NCI-H524 treated with DMSO at 0.1 percent for 48 hours (cell line): ENCODE measurements around the gene RBFOX2.
"Not testable (repeated sequence)": the region's sequence is repeated elsewhere in the genome, so short reads cannot be mapped to it uniquely, and the experiment has no call there.

ENCODE experiments used
- DNase-seq: peaks from one replicate; lab custom pipeline; 2025; lab: John Stamatoyannopoulos, UW

The RBFOX2 gene

GRCh38 chr22:35736166-35736565 lies 292.5 kb downstream of the RBFOX2 start:
- DNase-seq, result no peak

DNA sequence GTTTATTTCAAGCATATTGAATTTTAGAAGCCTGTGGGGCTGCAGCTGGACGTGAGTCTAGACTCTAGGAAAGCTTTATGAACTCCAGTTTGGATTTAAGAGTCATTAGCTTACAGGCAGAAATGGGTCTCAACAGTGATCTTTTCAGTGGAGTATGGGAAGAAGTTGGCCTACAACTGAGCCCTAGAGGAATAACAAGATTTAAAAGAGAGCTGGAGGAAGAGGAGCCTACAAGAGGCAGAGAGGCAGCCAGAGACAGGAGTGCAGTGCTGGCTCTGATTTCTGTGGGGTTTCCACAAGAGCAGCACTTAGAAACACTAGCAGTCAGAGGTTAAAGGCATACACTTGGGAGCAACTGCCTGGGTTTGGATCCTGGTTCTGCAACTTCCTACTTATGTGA lies 293.1 kb downstream of the RBFOX2 start:
- no peak for DNase-seq

GRCh38 chr22:35734517-35734827 lies 294.2 kb downstream of the RBFOX2 start:
- DNase-seq, result no peak

GRCh38 chr22:35733791-35734516 lies 294.7 kb downstream of the RBFOX2 start:
- no peak for DNase-seq

- DNase-seq, result no peak
Measured at GRCh38 chr22:35733036-35733435, 295.6 kb downstream of the RBFOX2 start.

- DNase-seq, result no peak
Measured at GRCh38 chr22:35732116-35732515, 296.5 kb downstream of the RBFOX2 start.

DNA sequence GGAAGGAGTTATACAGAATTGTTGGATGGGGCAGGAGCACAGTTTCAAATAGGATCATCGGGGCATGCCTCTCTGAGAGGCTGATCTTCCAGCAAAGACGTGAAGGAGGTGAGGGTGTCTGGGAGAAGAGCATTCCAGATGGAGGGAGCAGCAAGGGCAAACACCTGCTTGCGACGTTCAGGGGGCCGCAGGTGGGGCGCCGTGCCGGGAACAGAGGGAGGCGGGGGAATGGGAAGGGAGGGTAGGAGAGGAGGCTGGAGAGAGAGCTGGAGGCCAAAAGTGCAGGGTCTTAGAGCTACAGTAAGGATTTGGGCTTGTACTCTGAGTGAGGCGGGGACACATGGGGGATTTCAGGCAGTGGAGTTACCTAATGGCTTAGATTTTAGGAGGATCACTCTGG lies 297.3 kb downstream of the RBFOX2 start:
- no peak for DNase-seq

GRCh38 chr22:35729309-35729698 lies 299.3 kb downstream of the RBFOX2 start:
- DNase-seq, result no peak

GRCh38 chr22:35728639-35729308 lies 299.9 kb downstream of the RBFOX2 start:
- DNase-seq, result peak; percentile 26

DNA sequence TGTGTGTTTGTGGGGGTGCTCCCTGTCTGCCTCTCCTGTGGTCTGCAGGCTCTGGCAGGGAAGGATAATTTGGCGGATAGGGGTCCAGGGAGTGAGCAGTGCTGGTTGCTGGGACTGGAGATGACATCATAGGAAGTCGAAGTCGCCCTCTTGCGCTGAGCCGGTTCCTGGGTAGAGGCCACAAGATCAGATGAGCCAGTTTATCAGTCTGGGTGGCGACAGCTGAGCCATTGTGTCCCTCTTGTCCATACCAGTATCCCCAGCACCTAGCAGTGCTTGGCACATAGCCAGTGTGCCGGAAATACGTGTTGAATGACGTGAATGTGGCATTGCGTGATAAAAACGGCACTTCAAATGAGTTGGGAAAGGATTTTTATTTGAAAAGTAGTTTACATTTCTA lies 301.2 kb downstream of the RBFOX2 start:
- DNase-seq, result no peak

- no peak for DNase-seq
Measured at GRCh38 chr22:35726933-35727332, 301.7 kb downstream of the RBFOX2 start.

DNA sequence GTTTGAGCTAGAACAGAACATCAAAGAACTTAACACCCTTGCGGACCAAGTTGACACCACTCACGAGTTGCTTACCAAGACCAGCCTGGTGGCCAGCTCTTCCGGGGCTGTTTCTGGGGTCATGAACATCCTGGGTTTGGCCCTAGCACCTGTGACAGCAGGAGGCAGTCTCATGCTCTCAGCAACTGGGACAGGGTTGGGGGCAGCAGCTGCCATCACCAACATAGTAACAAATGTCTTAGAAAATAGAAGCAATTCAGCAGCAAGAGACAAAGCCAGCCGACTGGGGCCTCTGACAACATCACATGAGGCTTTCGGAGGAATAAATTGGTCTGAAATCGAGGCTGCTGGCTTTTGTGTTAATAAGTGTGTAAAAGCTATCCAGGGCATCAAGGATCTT lies 302.2 kb downstream of the RBFOX2 start:
- DNase-seq, result no peak

DNA sequence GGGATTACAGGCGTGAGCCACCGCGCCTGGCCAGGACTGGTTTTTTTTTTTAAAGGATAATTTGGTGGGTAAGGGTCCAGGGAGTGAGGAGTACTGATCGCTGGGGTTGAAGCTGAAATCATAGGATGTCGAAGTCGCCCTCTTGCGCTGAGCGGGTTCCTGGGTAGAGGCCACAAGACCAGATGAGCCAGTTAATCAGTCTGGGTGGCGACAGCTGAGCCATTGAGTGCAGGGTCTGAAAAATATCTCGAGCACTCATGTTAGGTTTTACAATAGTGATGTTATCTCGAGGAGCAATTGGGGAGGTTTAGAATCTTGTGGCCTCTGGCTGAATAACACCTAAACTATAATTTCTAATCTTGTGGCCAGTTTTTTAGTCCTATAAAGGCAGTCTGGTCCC lies 303.1 kb downstream of the RBFOX2 start:
- no peak for DNase-seq

DNA sequence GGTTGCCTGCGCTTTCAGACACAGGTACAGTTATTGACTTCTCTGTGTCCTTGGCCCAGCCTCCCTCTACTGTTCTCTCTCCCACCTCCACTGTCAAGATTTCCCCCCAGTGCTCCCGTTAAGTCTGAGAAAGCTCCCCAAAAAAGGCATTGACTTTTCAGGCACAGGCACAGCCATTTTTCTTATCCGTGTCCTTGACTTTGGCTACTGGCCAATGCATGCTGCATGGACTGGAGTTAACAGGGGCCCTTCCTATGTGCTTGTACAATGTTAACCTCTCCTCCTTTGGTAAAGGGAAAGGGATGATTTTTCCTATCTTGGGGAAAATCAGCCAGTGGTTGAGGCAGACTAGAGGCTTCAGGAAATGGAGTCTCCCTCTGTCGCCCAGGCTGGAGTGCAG lies 306.7 kb downstream of the RBFOX2 start:
- DNase-seq, result no peak

GRCh38 chr22:35719212-35719875 lies 309.3 kb downstream of the RBFOX2 start:
- no peak for DNase-seq

- DNase-seq, result no peak
Measured at GRCh38 chr22:35717572-35717971, 311.1 kb downstream of the RBFOX2 start, which contains the start of gene APOL5. Gene APOL5, plus strand, starts transcription at chr22:35717872. Its CDS starts 0 bp downstream, at chr22:35717872.

- no peak for DNase-seq
Measured at GRCh38 chr22:35712672-35713071, 316.0 kb downstream of the RBFOX2 start.

DNA sequence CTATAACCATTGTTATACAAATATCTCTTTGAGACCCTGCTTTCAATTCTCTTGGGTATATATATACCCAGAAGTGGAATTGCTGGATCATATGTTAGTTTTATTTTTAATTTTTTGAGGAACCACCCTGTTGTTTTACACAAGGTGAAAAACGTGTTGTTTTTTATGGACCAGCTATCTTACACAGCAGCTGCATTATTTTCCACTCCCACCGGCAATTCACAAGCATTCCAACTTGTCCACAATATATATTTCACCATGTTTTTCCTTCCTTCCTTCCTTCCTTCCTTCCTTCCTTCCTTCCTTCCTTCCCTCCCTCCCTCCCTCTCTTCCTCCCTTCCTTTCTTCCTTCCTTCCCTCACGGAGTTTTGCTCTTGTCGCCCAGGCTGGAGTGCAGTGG lies 317.3 kb downstream of the RBFOX2 start:
- DNase-seq, result no peak

GRCh38 chr22:35708917-35709316 lies 319.7 kb downstream of the RBFOX2 start:
- DNase-seq, result no peak

DNA sequence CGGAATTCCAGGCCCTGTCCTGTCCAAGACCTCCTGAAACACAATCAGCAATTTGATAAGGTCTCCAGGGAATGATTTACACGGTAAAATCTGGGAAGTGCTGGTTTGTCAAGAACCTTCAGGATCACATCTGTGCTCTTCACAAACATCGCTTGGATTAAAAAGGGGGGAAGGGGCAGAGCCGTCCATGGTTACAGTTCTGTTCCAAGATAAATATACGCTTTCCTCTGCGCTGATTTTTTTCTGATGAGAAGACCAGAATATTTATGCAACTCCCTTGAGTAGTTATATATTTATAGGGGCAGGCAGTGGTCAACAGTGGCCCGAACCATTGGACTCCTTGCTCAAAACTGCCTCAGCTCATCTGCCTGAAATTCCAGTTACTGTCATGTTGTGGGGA lies 320.2 kb downstream of the RBFOX2 start:
- DNase-seq, result peak; percentile 7

GRCh38 chr22:35705141-35705540 lies 323.5 kb downstream of the RBFOX2 start:
- no peak for DNase-seq

DNA sequence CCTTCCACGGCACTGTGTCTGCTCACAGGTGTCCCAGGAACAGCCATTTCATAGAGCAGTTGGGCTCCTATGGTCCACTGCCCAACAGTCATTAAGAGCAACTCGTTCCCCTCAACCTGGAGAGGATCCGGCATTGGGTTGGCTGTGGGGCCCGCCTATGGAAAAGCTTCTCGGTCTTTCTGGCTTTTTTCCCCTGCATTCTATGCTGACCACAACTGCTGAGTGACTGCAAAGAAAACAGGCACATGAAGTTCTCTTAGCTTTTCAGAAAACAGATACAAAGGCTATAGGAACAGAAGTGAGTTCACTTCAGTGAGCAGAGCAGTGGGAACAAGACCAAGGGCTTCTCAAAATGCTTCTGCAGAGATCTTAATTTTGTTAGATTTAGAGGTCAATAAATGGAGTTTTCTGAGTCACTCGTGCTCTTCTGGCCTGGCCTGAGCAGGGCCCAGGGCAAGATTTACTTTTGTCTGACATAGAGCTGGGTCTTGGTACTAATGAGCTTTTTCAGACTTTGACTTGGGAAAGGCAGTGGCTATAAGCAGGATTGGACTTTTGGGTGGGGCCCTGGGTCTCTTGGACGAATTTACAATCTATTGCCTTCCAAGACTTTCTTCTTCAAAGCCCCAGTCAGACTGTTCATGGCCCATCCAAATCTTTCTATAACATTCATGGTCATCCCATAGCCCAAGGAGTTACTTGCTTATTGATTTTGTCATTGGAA lies 324.6 kb downstream of the RBFOX2 start:
- DNase-seq, result no peak

DNA sequence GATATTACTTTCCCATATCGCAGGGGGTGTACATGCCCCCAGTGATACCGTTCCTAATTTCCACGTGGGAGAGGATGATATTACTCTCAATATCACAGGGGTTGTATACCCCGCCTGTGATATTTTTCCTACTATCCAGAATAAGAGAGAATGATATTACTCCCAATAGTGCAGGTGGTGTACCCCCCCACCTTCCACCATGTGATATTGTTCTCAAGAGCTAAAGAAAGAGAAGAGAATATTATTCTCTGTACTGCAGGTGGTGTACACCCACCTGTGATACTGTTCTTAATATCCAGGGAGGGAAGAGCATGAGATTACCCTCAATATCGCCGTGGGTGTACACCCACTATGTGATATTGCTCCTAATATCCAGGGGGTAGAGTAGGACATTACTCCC lies 328.8 kb downstream of the RBFOX2 start:
- not testable (repeated sequence) for DNase-seq
